ENCODE results near the gene EEF2K. TPM values are rescaled to one million over a fixed set of nuclear protein-coding genes. Genes with fewer than 3 reads are reported as not detected.

The EEF2K gene
- polyA plus RNA-seq, 3 donors: 0.85 to 6.5 (median 1.7) TPM

- Histone ChIP-seq H3K4me2 (replicated peaks; ENCODE audit: extremely low read depth, low read length, poor library complexity, severe bottlenecking) (no peak overlapping the region), H3K27ac (ENCODE audit: low read depth in 1 of 2, low read length in 2 of 2) (no peak overlapping the region)
Observed at GRCh38 chr16:22198547-22199293, 7.4 kb upstream of the EEF2K start.

GRCh38 chr16:22202261-22202637, 3.8 kb upstream of the EEF2K start:
- H4K20me1 ChIP-seq (ENCODE audit: insufficient read depth, low read length): no peaks in the 10 kb centered on the region
- Mint-ChIP-seq H3K27me3 (ENCODE audit: low read depth in 3 of 3) (peaks cover 0 to 4% (median 2%) of the 10 kb centered on the region in 3 donors), H3K4me1 (peaks cover 9% of the 10 kb centered on the region), H3K9me3 (peaks cover 0 to 5% (median 0%) of the 10 kb centered on the region in 7 donors), H3K4me3 (no peak overlapping the region), H3K36me3 (no peaks in the 10 kb centered on the region), H3K27ac (peak overlapping the region in 1 of 7 donors; percentile 42)
- no peaks in the 10 kb centered on the region for H3K9me3 ChIP-seq (replicated peaks in 1 of 2; ENCODE audit: control insufficient read depth in 1 of 2, insufficient read depth in 1 of 2, low read length in 2 of 2)
- no peak overlapping the region for H3K27ac ChIP-seq (ENCODE audit: low read depth in 1 of 2, low read length in 2 of 2)
- no CpG with 5 or more reads among the region's 6 CpGs for WGBS (ENCODE audit: insufficient coverage)
- H3K79me2 ChIP-seq (ENCODE audit: insufficient read depth, low read length): peaks cover 7% of the 10 kb centered on the region
- no peak for DNase-seq
- H3K4me3 ChIP-seq (replicated peaks in 1 of 3; ENCODE audit: low read depth in 2 of 3, low read length in 3 of 3): no peak overlapping the region
- H3K27me3 ChIP-seq (ENCODE audit: control insufficient read depth in 2 of 2, insufficient read depth in 2 of 2, low read length in 2 of 2): no peaks in the 10 kb centered on the region
- no peak overlapping the region for H3K4me2 ChIP-seq (replicated peaks; ENCODE audit: extremely low read depth, low read length, poor library complexity, severe bottlenecking)
- H3K36me3 ChIP-seq (replicated peaks in 1 of 2; ENCODE audit: control insufficient read depth in 1 of 2, insufficient read depth in 2 of 2, low read length in 2 of 2): no peaks in the 10 kb centered on the region
- H3K9ac ChIP-seq (ENCODE audit: insufficient read depth, low read length, poor library complexity, severe bottlenecking): no peak overlapping the region
- peaks cover 6 to 16% of the 10 kb centered on the region in 2 donors for H3K4me1 ChIP-seq (ENCODE audit: control insufficient read depth in 1 of 2, insufficient read depth in 2 of 2, low read length in 2 of 2)
- no peak for TF ChIP-seq CTCF (IDR thresholded peaks at IDR 0.05)
- no peak overlapping the region for H2AFZ ChIP-seq (ENCODE audit: insufficient read depth, low read depth, low read length, poor library complexity, severe bottlenecking)
- intact Hi-C loops (cut with micrococcal nuclease): no loop called here

More at GRCh38 chr16:22198547-22199293, 7.4 kb upstream of the EEF2K start:
- Histone ChIP-seq H3K79me2 (ENCODE audit: insufficient read depth, low read length) (no peaks in the 10 kb centered on the region), H3K4me1 (ENCODE audit: control insufficient read depth in 1 of 2, insufficient read depth in 2 of 2, low read length in 2 of 2) (peaks cover 17 to 20% of the 10 kb centered on the region in 2 donors), H3K36me3 (replicated peaks in 1 of 2; ENCODE audit: control insufficient read depth in 1 of 2, insufficient read depth in 2 of 2, low read length in 2 of 2) (no peaks in the 10 kb centered on the region), H3K27me3 (ENCODE audit: control insufficient read depth in 2 of 2, insufficient read depth in 2 of 2, low read length in 2 of 2) (no peaks in the 10 kb centered on the region), H4K20me1 (ENCODE audit: insufficient read depth, low read length) (no peaks in the 10 kb centered on the region), H2AFZ (ENCODE audit: insufficient read depth, low read depth, low read length, poor library complexity, severe bottlenecking) (no peak overlapping the region), H3K9me3 (replicated peaks in 1 of 2; ENCODE audit: control insufficient read depth in 1 of 2, insufficient read depth in 1 of 2, low read length in 2 of 2) (no peaks in the 10 kb centered on the region), H3K9ac (ENCODE audit: insufficient read depth, low read length, poor library complexity, severe bottlenecking) (no peak overlapping the region), H3K4me3 (replicated peaks in 1 of 3; ENCODE audit: low read depth in 2 of 3, low read length in 3 of 3) (no peak overlapping the region)
- H3K36me3 Mint-ChIP-seq: no peaks in the 10 kb centered on the region
- peaks cover 15% of the 10 kb centered on the region for H3K4me1 Mint-ChIP-seq
- WGBS (ENCODE audit: insufficient coverage): 72% methylated on average over 4 of the region's 7 CpGs
- DNase-seq: peak in 1 of 3 donors; percentile 33
- H3K9me3 Mint-ChIP-seq: peaks cover 0 to 2% (median 0%) of the 10 kb centered on the region in 7 donors
- H3K4me3 Mint-ChIP-seq: no peak overlapping the region
- intact Hi-C loops (cut with micrococcal nuclease): loop anchor here (10.0 kb wide), 2 partner anchors 176 to 604 kb away; partner anchors contain the start of genes CDR2 (in 2 of the 2) and METTL9 (in 1 of the 2)
- H3K27ac Mint-ChIP-seq: peak overlapping the region in 2 of 7 donors; percentile 37 to 52
- H3K27me3 Mint-ChIP-seq (ENCODE audit: low read depth in 3 of 3): peaks cover 2 to 7% (median 6%) of the 10 kb centered on the region in 3 donors
- TF ChIP-seq CTCF (IDR thresholded peaks at IDR 0.05): no peak

Measured in CD14-positive monocyte (primary cell).